GM12878 (cell line): ENCODE measurements around the gene NEGR1. TPM values are rescaled to one million over a fixed set of nuclear protein-coding genes. Genes with fewer than 3 reads are reported as not detected.

Experiments used
- ATAC-seq: fragments of 200-7000 bp; cut with Tn5 transposase; 3 replicates; pipeline ENCODE4 v1.9.1; 2020; ENCODE audit warnings: mild to moderate bottlenecking, moderate library complexity
- BruUV-seq: library from RNA; stranded (reverse); fragments of 400-500 nt; replicated peaks from 2 replicates; lab custom pipeline; 2021; lab: Mats Ljungman, UMichigan
- CTCF ChIA-PET: fragments of 300-600 bp; sonication (Branson Sonifier 250); formaldehyde crosslinking; extraction: SDS; loops from one replicate; lab custom pipeline; 2021; ENCODE audit warnings: inconsistent platforms; lab: Yijun Ruan, JAX
- POLR2A ChIA-PET: fragments of 350-600 bp; formaldehyde crosslinking; extraction: SDS; loops from one replicate; lab custom pipeline; 2021; ENCODE audit warnings: inconsistent platforms; lab: Charles Lee
- RAD21 ChIA-PET: fragments of 300-600 bp; sonication (Branson Sonifier 250); formaldehyde crosslinking; loops from one replicate; lab custom pipeline; 2023; ENCODE audit warnings: antibody characterized with exemption; ENCODE audit not compliant: unreplicated experiment; lab: Charles Lee
- SMC1A ChIA-PET: fragments of 300-600 bp; sonication (Branson Sonifier 250); formaldehyde crosslinking; loops from one replicate; lab custom pipeline; 2023; ENCODE audit not compliant: unreplicated experiment, uncharacterized antibody; lab: Charles Lee
- DNase-seq: peaks from one replicate; pipeline ENCODE4 v3.0.0-alpha.2; 2011; ENCODE audit warnings: low read depth, low spot score
- FAIRE-seq: peaks from 3 replicates; lab custom pipeline; 2011; peaks lifted over from hg19 to GRCh38; lab: Jason Lieb, UNC
- H2AFZ ChIP-seq: 2 replicates; pipeline ENCODE4 v1.6.0; 2011; ENCODE audit warnings: low read depth, low read length, control low read depth; ENCODE audit not compliant: control insufficient read depth
- H3K27ac ChIP-seq: 2 replicates; pipeline ENCODE4 v1.5.1; 2011; ENCODE audit warnings: control low read depth; ENCODE audit not compliant: control insufficient read depth, insufficient read depth
- H3K27me3 ChIP-seq, 2 experiments: replicated peaks in 1 of 2; 2 replicates each; pipeline versions ENCODE4 v1.6.0 to v1.6.1; 2011; ENCODE audit warnings: low read length in 1 of 2; ENCODE audit not compliant: control insufficient read depth in 2 of 2, insufficient read depth in 2 of 2
- H3K36me3 ChIP-seq, 2 experiments: 2 replicates each; pipeline ENCODE4 v1.5.1; 2011; ENCODE audit warnings: low read length in 1 of 2; ENCODE audit not compliant: control insufficient read depth in 2 of 2, insufficient read depth in 2 of 2
- H3K4me1 ChIP-seq: 2 replicates; pipeline ENCODE4 v1.6.1; 2011; ENCODE audit warnings: mild to moderate bottlenecking, low read length, moderate library complexity, mixed read lengths; ENCODE audit not compliant: control insufficient read depth, insufficient read depth
- H3K4me2 ChIP-seq: 2 replicates; pipeline ENCODE4 v1.6.0; 2011; ENCODE audit warnings: control low read depth; ENCODE audit not compliant: control insufficient read depth, insufficient read depth
- H3K4me3 ChIP-seq: fragments of 200-600 bp; sonication (generic); 2 replicates; pipeline ENCODE4 v1.5.1; 2016
- H3K79me2 ChIP-seq: 2 replicates; pipeline ENCODE4 v1.6.0; 2011; ENCODE audit warnings: low read length; ENCODE audit not compliant: control insufficient read depth, insufficient read depth
- H3K9ac ChIP-seq: 2 replicates; pipeline ENCODE4 v1.8.0; 2011; ENCODE audit warnings: low read length, control low read depth, mixed read lengths; ENCODE audit not compliant: control insufficient read depth, insufficient read depth
- H3K9me3 ChIP-seq: replicated peaks from 3 replicates; pipeline ENCODE4 v1.5.1; 2011; ENCODE audit warnings: mild to moderate bottlenecking, low read length; ENCODE audit not compliant: control insufficient read depth, insufficient read depth
- H4K20me1 ChIP-seq: 2 replicates; pipeline ENCODE4 v1.6.0; 2011; ENCODE audit not compliant: control insufficient read depth, insufficient read depth
- EZH2 ChIP-seq: IDR thresholded peaks from 2 replicates; pipeline ENCODE4 v1.6.1; 2012; ENCODE audit warnings: low read depth, mild to moderate bottlenecking, control low read depth, inconsistent platforms, low read length, borderline replicate concordance; ENCODE audit not compliant: control insufficient read depth
- MTA3 ChIP-seq: IDR thresholded peaks from 2 replicates; pipeline ENCODE4 v1.6.1; 2012; ENCODE audit warnings: low read length, inconsistent platforms, borderline replicate concordance
- NFIC ChIP-seq: IDR thresholded peaks from 2 replicates; pipeline ENCODE4 v1.6.1; 2012; ENCODE audit warnings: low read depth, mild to moderate bottlenecking, inconsistent platforms, low read length, moderate library complexity
- TCF12 ChIP-seq: IDR thresholded peaks from 2 replicates; pipeline ENCODE4 v1.6.1; 2011; ENCODE audit warnings: low read depth, mild to moderate bottlenecking, low read length
- YBX1 ChIP-seq: fragments of 450-650 bp; IDR thresholded peaks from 2 replicates; pipeline ENCODE4 v1.6.1; 2016; ENCODE audit warnings: antibody characterized with exemption
- ZBED1 ChIP-seq: IDR thresholded peaks from 2 replicates; pipeline ENCODE4 v1.6.1; 2016; ENCODE audit warnings: borderline replicate concordance
- ZSCAN29 ChIP-seq: fragments of 450-650 bp; IDR thresholded peaks from 2 replicates; pipeline ENCODE4 v1.6.1; 2017; ENCODE audit warnings: mild to moderate bottlenecking, moderate library complexity
- WGBS: methylation state at CpG from one replicate; pipeline ENCODE4 v1.1.6; 2016; ENCODE audit warnings: low lambda C conversion rate; ENCODE audit not compliant: insufficient replicate concordance, insufficient coverage; ENCODE audit errors: missing lambda C conversion rate; 5-methylcytosine and 5-hydroxymethylcytosine counted together
- in situ Hi-C: fragments of 300-500 bp; cut with MboI; formaldehyde crosslinking; loops from 9 replicates; pipeline ENCODE4 v1.14.3; 2018; ENCODE audit warnings: mixed read lengths
- intact Hi-C: fragments of 100-400 bp; cut with micrococcal nuclease; formaldehyde crosslinking; loops from one replicate; pipeline ENCODE4 v1.14.2; 2022; ENCODE audit not compliant: unreplicated experiment
- polyA plus RNA-seq, 11 experiments: library from polyadenylated mRNA; depleted of rRNA in 4 of 11; unstranded in 6 of 11; stranded (reverse) in 5 of 11; fragments of >200 nt; fragmentation: Nextera tagmentation in 4 of 11; fragmentation: Illumina TruSeq in 1 of 11; extraction: Ambion mirVana in 4 of 11; extraction: Trizol in 1 of 11; gene quantifications; 1 replicate in 1 of 11; 2 replicates in 10 of 11; pipeline versions ENCODE4 v1.2.1 to v1.2.3, GENCODE V29; 2011 to 2016; ENCODE audit warnings: inconsistent platforms in 2 of 11, missing spikeins in 2 of 11, low read depth in 1 of 11
- total RNA-seq, 4 experiments: library from RNA; depleted of rRNA in 3 of 4; stranded (reverse); fragments of >200 nt in 3 of 4; fragmentation: Illumina TruSeq in 1 of 4; extraction: Trizol in 1 of 4; gene quantifications; 2 replicates each; pipeline versions ENCODE4 v1.2.1 to v1.2.3, GENCODE V29; 2013 to 2021
- TF ChIP-seq, protein P1 (sequence below): IDR thresholded peaks from 2 replicates; pipeline ENCODE4 v1.6.1; 2011; ENCODE audit warnings: borderline replicate concordance, low read depth, mild to moderate bottlenecking, moderate library complexity, low read length; ENCODE audit not compliant: insufficient read depth, poor library complexity, severe bottlenecking
- TF ChIP-seq, protein P2 (sequence below): fragments of 450-650 bp; IDR thresholded peaks from 2 replicates; pipeline ENCODE4 v1.6.1; 2016; ENCODE audit warnings: mild to moderate bottlenecking

The NEGR1 gene
- total and polyA plus RNA-seq, 10 of the 15 experiments (the other 5 are each of a cell fraction or from before 2014, with no cell fraction given) = under 0.01 to 0.03 (median 0.01) TPM; not detected in 7

DNA sequence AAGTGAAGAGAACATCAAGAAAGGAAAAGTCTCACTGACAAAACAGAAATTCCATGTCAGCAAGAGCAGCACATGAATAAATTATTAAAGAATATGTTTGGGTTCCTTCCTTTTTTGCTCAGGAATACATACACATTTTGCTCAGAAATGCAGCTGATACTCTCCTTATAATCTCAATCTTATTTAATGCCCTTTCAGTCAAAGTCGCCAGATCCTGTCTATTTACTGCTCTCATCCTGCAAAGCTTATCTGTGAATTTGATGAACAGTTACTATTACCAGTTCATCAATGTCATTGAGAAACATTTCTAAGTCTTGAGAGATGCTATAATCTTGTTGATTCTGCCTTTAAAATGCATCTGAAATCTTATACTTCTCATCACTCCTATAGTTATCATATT, 658.5 kb downstream of the NEGR1 start:
- Histone ChIP-seq H3K36me3 (no peaks in the 10 kb centered on the region), H3K27ac (no peak overlapping the region), H3K9ac (no peak overlapping the region), H4K20me1 (no peaks in the 10 kb centered on the region), H2AFZ (no peak overlapping the region), H3K4me3 (no peak overlapping the region), H3K9me3 (no peaks in the 10 kb centered on the region), H3K27me3 (no peaks in the 10 kb centered on the region), H3K4me2 (no peak overlapping the region), H3K79me2 (no peaks in the 10 kb centered on the region), H3K4me1 (no peaks in the 10 kb centered on the region)
- ATAC-seq = no peak
- ChIA-PET POLR2A (no interaction called here), SMC1A (interaction anchor here (0.6 kb wide), 1 partner anchor 159 kb away, joined by 3 read pairs; no protein-coding TSS in a partner anchor), RAD21 (no interaction called here), CTCF (no interaction called here)
- FAIRE-seq = no peak
- in situ Hi-C loops = no loop called here
- WGBS = 50% methylated on average over 1 of the region's 1 CpG
- no peak for DNase-seq
- TF ChIP-seq ZBED1 (no peak), EZH2 (no peak), YBX1 (no peak), MTA3 (no peak), ZSCAN29 (no peak), TCF12 (no peak), NFIC (no peak)
- TF ChIP-seq, protein P1, sequence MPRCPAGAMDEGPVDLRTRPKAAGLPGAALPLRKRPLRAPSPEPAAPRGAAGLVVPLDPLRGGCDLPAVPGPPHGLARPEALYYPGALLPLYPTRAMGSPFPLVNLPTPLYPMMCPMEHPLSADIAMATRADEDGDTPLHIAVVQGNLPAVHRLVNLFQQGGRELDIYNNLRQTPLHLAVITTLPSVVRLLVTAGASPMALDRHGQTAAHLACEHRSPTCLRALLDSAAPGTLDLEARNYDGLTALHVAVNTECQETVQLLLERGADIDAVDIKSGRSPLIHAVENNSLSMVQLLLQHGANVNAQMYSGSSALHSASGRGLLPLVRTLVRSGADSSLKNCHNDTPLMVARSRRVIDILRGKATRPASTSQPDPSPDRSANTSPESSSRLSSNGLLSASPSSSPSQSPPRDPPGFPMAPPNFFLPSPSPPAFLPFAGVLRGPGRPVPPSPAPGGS = no peak
- TF ChIP-seq, protein P2, sequence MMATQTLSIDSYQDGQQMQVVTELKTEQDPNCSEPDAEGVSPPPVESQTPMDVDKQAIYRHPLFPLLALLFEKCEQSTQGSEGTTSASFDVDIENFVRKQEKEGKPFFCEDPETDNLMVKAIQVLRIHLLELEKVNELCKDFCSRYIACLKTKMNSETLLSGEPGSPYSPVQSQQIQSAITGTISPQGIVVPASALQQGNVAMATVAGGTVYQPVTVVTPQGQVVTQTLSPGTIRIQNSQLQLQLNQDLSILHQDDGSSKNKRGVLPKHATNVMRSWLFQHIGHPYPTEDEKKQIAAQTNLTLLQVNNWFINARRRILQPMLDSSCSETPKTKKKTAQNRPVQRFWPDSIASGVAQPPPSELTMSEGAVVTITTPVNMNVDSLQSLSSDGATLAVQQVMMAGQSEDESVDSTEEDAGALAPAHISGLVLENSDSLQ = no peak
- BruUV-seq = no TSS peak
- intact Hi-C loops = no loop called here
